HepG2 (cell line): ENCODE data around the gene TSPAN11. TPM values are rescaled to one million over a fixed set of nuclear protein-coding genes. Genes with fewer than 3 reads are reported as not detected.

Source experiments
- ATAC-seq: fragments of 200-7000 bp; cut with Tn5 transposase; 3 replicates; pipeline ENCODE4 v1.9.1; 2020; ENCODE audit warnings: mild to moderate bottlenecking, moderate library complexity
- BruUV-seq: library from RNA; stranded (reverse); fragments of 400-500 nt; replicated peaks from 2 replicates; lab custom pipeline; 2021; lab: Mats Ljungman, UMichigan
- CTCF ChIA-PET: fragments of 300-600 bp; formaldehyde crosslinking; extraction: SDS; loops from one replicate; lab custom pipeline; 2021; ENCODE audit warnings: low total read pairs, inconsistent platforms, low intra/inter-chr PET ratio; lab: Yijun Ruan, JAX
- POLR2A ChIA-PET: fragments of 350-600 bp; sonication (Branson Sonifier 250); formaldehyde crosslinking; loops from one replicate; lab custom pipeline; 2020; ENCODE audit warnings: antibody characterized with exemption, inconsistent platforms; lab: Yijun Ruan, JAX
- DNase-seq: peaks from one replicate; pipeline ENCODE4 v3.0.0-alpha.2; 2015; ENCODE audit warnings: low spot score
- FAIRE-seq: peaks from 3 replicates; lab custom pipeline; 2011; peaks lifted over from hg19 to GRCh38; lab: Jason Lieb, UNC
- H2AFZ ChIP-seq: one replicate; pipeline ENCODE4 v1.6.1; 2011; ENCODE audit warnings: low read length, inconsistent platforms
- H3K27ac ChIP-seq: fragments of 300-600 bp; 3 replicates; pipeline ENCODE4 v1.8.0; 2011; ENCODE audit warnings: mixed run types, mild to moderate bottlenecking, mixed read lengths, low read length, inconsistent platforms; ENCODE audit not compliant: insufficient read depth; ENCODE audit errors: extremely low read length
- H3K27me3 ChIP-seq, 2 experiments: fragments of 200-600 bp in 1 of 2; 2 replicates in 1 of 2; 3 replicates in 1 of 2; pipeline versions ENCODE4 v1.6.0 to v1.8.0; 2011; ENCODE audit warnings: low read length in 2 of 2, mild to moderate bottlenecking in 2 of 2, moderate library complexity in 2 of 2, inconsistent platforms in 1 of 2; ENCODE audit not compliant: insufficient read depth in 2 of 2, control insufficient read depth in 1 of 2
- H3K36me3 ChIP-seq, 2 experiments: fragments of 200-600 bp in 1 of 2; replicated peaks in 1 of 2; 2 replicates in 1 of 2; 3 replicates in 1 of 2; pipeline versions ENCODE4 v1.5.1 to v1.8.0; 2011; ENCODE audit warnings: low read length in 2 of 2, inconsistent platforms in 1 of 2; ENCODE audit not compliant: insufficient read depth in 2 of 2, control insufficient read depth in 1 of 2
- H3K4me1 ChIP-seq: 2 replicates; pipeline ENCODE4 v1.5.1; 2012; ENCODE audit warnings: low read length, inconsistent platforms; ENCODE audit not compliant: insufficient read depth
- H3K4me2 ChIP-seq: 2 replicates; pipeline ENCODE4 v1.6.0; 2011; ENCODE audit warnings: low read depth, low read length, inconsistent platforms
- H3K4me3 ChIP-seq, 3 experiments: fragments of 200-600 bp in 1 of 3; sonication (generic), shearing (Covaris generic) in 1 of 3; replicated peaks in 1 of 3; 2 replicates each; pipeline ENCODE4 v1.5.1; 2011 to 2016; ENCODE audit warnings: low read length in 3 of 3, inconsistent platforms in 2 of 3, low read depth in 2 of 3, mild to moderate bottlenecking in 2 of 3, control low read depth in 1 of 3, mixed read lengths in 1 of 3; ENCODE audit not compliant: insufficient read depth in 1 of 3
- H3K79me2 ChIP-seq: one replicate; pipeline ENCODE4 v1.6.1; 2011; ENCODE audit warnings: low read length, inconsistent platforms; ENCODE audit not compliant: insufficient read depth
- H3K9ac ChIP-seq: 2 replicates; pipeline ENCODE4 v1.6.0; 2011; ENCODE audit warnings: mild to moderate bottlenecking, low read depth, low read length, inconsistent platforms; ENCODE audit not compliant: insufficient read depth
- H3K9me3 ChIP-seq: 2 replicates; pipeline ENCODE4 v1.5.1; 2012; ENCODE audit warnings: mild to moderate bottlenecking, low read length
- H4K20me1 ChIP-seq: 2 replicates; pipeline ENCODE4 v1.6.0; 2011; ENCODE audit warnings: inconsistent platforms, mild to moderate bottlenecking, low read length, moderate library complexity; ENCODE audit not compliant: insufficient read depth
- ELF3 ChIP-seq: IDR thresholded peaks from 2 replicates; pipeline ENCODE4 v1.6.1; 2016; ENCODE audit warnings: missing genetic modification reagents, missing compliant biosample characterization
- KMT2A ChIP-seq: sonication (generic); formaldehyde crosslinking; IDR thresholded peaks from 2 replicates; pipeline ENCODE4 v1.4.0; 2020; ENCODE audit warnings: missing genetic modification reagents
- RBM22 ChIP-seq: fragments of 200-400 bp; formaldehyde crosslinking; optimal IDR thresholded peaks from 2 replicates; pipeline ENCODE3; 2017; ENCODE audit warnings: mild to moderate bottlenecking, low read length, moderate library complexity
- SAP130 ChIP-seq: IDR thresholded peaks from 2 replicates; pipeline ENCODE4 v1.6.1; 2016; ENCODE audit warnings: low read depth
- SIX4 ChIP-seq: sonication (generic); formaldehyde crosslinking; IDR thresholded peaks from 2 replicates; pipeline ENCODE4 v1.4.0; 2020; ENCODE audit warnings: missing genetic modification reagents
- SMYD3 ChIP-seq: sonication (generic); formaldehyde crosslinking; IDR thresholded peaks from 2 replicates; pipeline ENCODE4 v1.8.1; 2023; ENCODE audit warnings: mild to moderate bottlenecking, missing genetic modification reagents
- TBX2 ChIP-seq: sonication (generic); formaldehyde crosslinking; IDR thresholded peaks from 2 replicates; pipeline ENCODE4 v1.5.0; 2020; ENCODE audit warnings: missing genetic modification reagents, mild to moderate bottlenecking, borderline replicate concordance
- TGIF2 ChIP-seq: IDR thresholded peaks from 2 replicates; pipeline ENCODE4 v1.6.1; 2016; ENCODE audit warnings: control low read depth, missing compliant biosample characterization
- ZBTB3 ChIP-seq: sonication (generic); formaldehyde crosslinking; IDR thresholded peaks from 2 replicates; pipeline ENCODE4 v1.4.0; 2020; ENCODE audit warnings: low read depth, mild to moderate bottlenecking, moderate library complexity, missing genetic modification reagents, borderline replicate concordance
- ZFP82 ChIP-seq: sonication (generic); formaldehyde crosslinking; IDR thresholded peaks from 2 replicates; pipeline ENCODE4 v1.5.1; 2020; ENCODE audit warnings: mild to moderate bottlenecking, missing genetic modification reagents, borderline replicate concordance
- ZNF121 ChIP-seq: sonication (generic); formaldehyde crosslinking; IDR thresholded peaks from 2 replicates; pipeline ENCODE4 v1.5.0; 2020; ENCODE audit warnings: mild to moderate bottlenecking, missing genetic modification reagents
- ZNF567 ChIP-seq: sonication (generic); formaldehyde crosslinking; IDR thresholded peaks from 2 replicates; pipeline ENCODE4 v1.8.1; 2023; ENCODE audit warnings: mild to moderate bottlenecking, missing genetic modification reagents, borderline replicate concordance
- ZNF850 ChIP-seq: sonication (generic); formaldehyde crosslinking; conservative IDR thresholded peaks from 2 replicates; pipeline ENCODE4 v1.9.0; 2021; ENCODE audit warnings: mild to moderate bottlenecking, missing genetic modification reagents
- WGBS: methylation state at CpG from one replicate; pipeline ENCODE4 v1.1.6; 2017; ENCODE audit warnings: low lambda C conversion rate; 5-methylcytosine and 5-hydroxymethylcytosine counted together
- in situ Hi-C: cut with HindIII; loops from 2 replicates; pipeline ENCODE4 v1.10.0; 2017; ENCODE audit warnings: low pct_unique_long_range_greater_than_20kb; ENCODE audit not compliant: extremely low pct_ligation_motif_present
- intact Hi-C: fragments of 100-400 bp; cut with micrococcal nuclease; formaldehyde crosslinking; loops from one replicate; pipeline ENCODE4 v1.10.0; 2022; ENCODE audit not compliant: unreplicated experiment
- polyA plus RNA-seq, 8 experiments: library from polyadenylated mRNA; depleted of rRNA in 3 of 8; stranded (reverse) in 7 of 8; unstranded in 1 of 8; fragments of >200 nt; fragmentation: Illumina TruSeq in 4 of 8; extraction: Trizol in 4 of 8; gene quantifications; 2 replicates each; pipeline versions ENCODE4 v1.2.1 to v1.2.3, GENCODE V29; 2011 to 2016; ENCODE audit warnings: low read depth in 4 of 8, missing spikeins in 1 of 8, mixed read lengths in 1 of 8; ENCODE audit not compliant: insufficient read depth in 1 of 8
- total RNA-seq, 5 experiments: library from RNA; depleted of rRNA; stranded (reverse); fragments of >200 nt; fragmentation: Illumina TruSeq; extraction: Trizol; gene quantifications; 2 replicates each; pipeline ENCODE4 v1.2.3, GENCODE V29; 2016; ENCODE audit warnings: low read depth in 1 of 5
- TF ChIP-seq, protein P1 (sequence below): fragments of 450-650 bp; IDR thresholded peaks from 2 replicates; pipeline ENCODE4 v1.6.1; 2017; ENCODE audit warnings: mild to moderate bottlenecking

The TSPAN11 gene
- total and polyA plus RNA-seq, 2 of the 13 experiments (the other 11 are each of a cell fraction or from before 2014, with no cell fraction given) = 0.01 to 0.07 TPM

- Histone ChIP-seq H3K4me2 (no peak overlapping the region), H3K79me2 (no peaks in the 10 kb centered on the region), H4K20me1 (no peaks in the 10 kb centered on the region), H3K4me3 (no peak overlapping the region), H3K4me1 (no peaks in the 10 kb centered on the region), H3K27me3 (peaks cover 0 to 11% of the 10 kb centered on the region in 2 experiments; a peak in 2 of 5 replicates), H3K36me3 (no peaks in the 10 kb centered on the region), H3K27ac (no peak overlapping the region), H3K9me3 (no peaks in the 10 kb centered on the region), H2AFZ (no peak overlapping the region), H3K9ac (no peak overlapping the region)
- in situ Hi-C loops = no loop called here
- DNase-seq (no peak), ATAC-seq (no peak), FAIRE-seq (no peak)
- WGBS = 37% methylated on average over 8 of the region's 9 CpGs
- TF ChIP-seq SIX4 = no peak
- TF ChIP-seq ELF3 (CRISPR knock-in tag) = no peak
- TF ChIP-seq ZBTB3 = no peak
- BruUV-seq = no TSS peak
- ChIA-PET POLR2A (no interaction called here), CTCF (interaction anchor here (1.5 kb wide), 1 partner anchor 141 kb away, joined by 3 read pairs; no protein-coding TSS in a partner anchor)
- intact Hi-C loops = loop anchor here (10.0 kb wide), 1 partner anchor 257 kb away; no protein-coding TSS in a partner anchor
Measured at GRCh38 chr12:30988086-30988485, 61.5 kb downstream of the TSPAN11 start.

DNA sequence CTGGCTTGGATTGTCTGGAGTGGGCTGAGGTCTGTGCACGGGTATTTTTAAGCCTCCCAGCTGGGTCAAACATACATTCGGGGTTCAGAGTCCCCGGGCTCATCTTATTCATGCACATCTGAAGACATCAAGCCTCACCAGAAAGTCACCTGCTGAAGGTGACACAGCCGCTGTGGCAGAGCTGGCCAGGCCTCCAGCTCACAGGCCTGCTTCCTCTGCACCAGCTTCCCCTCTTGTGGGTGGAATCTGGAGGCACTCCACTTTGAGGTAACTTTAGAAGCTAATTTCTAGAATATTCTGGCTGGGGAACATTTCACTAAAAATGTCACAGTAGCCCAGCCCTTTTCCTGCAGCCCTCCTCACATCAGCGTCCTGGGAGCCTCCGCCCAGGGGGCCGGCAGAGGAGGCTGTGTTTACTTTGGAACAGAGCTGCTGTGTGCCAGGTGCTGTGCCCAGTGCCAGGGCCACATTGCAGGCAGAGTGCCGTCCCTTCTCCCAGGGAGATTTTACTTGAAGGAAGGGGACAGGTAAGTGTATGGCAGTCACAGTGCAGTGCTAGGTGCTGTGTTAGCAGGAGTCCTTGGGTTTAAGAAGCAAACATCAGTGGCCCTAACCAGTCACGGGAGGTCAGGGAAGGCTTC lies 62.2 kb downstream of the TSPAN11 start:
- no TSS peak for BruUV-seq
- no peaks in the 10 kb centered on the region for H3K36me3 ChIP-seq
- no peak overlapping the region for H3K4me2 ChIP-seq
- ATAC-seq = no peak
- H2AFZ ChIP-seq = no peak overlapping the region
- no peak overlapping the region for H3K4me3 ChIP-seq
- in situ Hi-C loops (no loop called here), intact Hi-C loops (loop anchor here (10.0 kb wide), 1 partner anchor 256 kb away; no protein-coding TSS in a partner anchor)
- H4K20me1 ChIP-seq = no peaks in the 10 kb centered on the region
- no peak for FAIRE-seq
- ChIA-PET POLR2A (no interaction called here), CTCF (interaction anchor here (1.5 to 1.7 kb wide), 2 partner anchors 138 to 142 kb away, joined by 3 to 7 read pairs; no protein-coding TSS in a partner anchor)
- DNase-seq = no peak
- no peak overlapping the region for H3K27ac ChIP-seq
- H3K79me2 ChIP-seq = no peaks in the 10 kb centered on the region
- no peak overlapping the region for H3K9ac ChIP-seq
- no peaks in the 10 kb centered on the region for H3K9me3 ChIP-seq
- H3K4me1 ChIP-seq = no peaks in the 10 kb centered on the region
- WGBS = 8% methylated on average over 6 of the region's 9 CpGs
- H3K27me3 ChIP-seq = peaks cover 0 to 11% of the 10 kb centered on the region in 2 experiments; a peak in 2 of 5 replicates
- TF ChIP-seq KMT2A = no peak
- no peak for TF ChIP-seq RBM22
- TF ChIP-seq ZFP82 (CRISPR knock-in tag) = no peak
- no peak for TF ChIP-seq ZNF121 (CRISPR knock-in tag)
- TF ChIP-seq TBX2 = no peak
- no peak for TF ChIP-seq SAP130
- TF ChIP-seq, protein P1, sequence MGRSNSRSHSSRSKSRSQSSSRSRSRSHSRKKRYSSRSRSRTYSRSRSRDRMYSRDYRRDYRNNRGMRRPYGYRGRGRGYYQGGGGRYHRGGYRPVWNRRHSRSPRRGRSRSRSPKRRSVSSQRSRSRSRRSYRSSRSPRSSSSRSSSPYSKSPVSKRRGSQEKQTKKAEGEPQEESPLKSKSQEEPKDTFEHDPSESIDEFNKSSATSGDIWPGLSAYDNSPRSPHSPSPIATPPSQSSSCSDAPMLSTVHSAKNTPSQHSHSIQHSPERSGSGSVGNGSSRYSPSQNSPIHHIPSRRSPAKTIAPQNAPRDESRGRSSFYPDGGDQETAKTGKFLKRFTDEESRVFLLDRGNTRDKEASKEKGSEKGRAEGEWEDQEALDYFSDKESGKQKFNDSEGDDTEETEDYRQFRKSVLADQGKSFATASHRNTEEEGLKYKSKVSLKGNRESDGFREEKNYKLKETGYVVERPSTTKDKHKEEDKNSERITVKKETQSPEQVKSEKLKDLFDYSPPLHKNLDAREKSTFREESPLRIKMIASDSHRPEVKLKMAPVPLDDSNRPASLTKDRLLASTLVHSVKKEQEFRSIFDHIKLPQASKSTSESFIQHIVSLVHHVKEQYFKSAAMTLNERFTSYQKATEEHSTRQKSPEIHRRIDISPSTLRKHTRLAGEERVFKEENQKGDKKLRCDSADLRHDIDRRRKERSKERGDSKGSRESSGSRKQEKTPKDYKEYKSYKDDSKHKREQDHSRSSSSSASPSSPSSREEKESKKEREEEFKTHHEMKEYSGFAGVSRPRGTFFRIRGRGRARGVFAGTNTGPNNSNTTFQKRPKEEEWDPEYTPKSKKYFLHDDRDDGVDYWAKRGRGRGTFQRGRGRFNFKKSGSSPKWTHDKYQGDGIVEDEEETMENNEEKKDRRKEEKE = no peak
- no peak for TF ChIP-seq SMYD3 (CRISPR knock-in tag)
- TF ChIP-seq ZNF850 (CRISPR knock-in tag) = no peak
- TF ChIP-seq ZNF567 (CRISPR knock-in tag) = no peak
- TF ChIP-seq TGIF2 (CRISPR knock-in tag) = no peak
